ENCODE data around the gene SLC66A2. TPM values are rescaled to one million over a fixed set of nuclear protein-coding genes. Genes with fewer than 3 reads are reported as not detected.

SLC66A2 gene
- total RNA-seq, 1 experiment from 2014 or later = 22.8 TPM

Other genes with a start within 250 kb of the SLC66A2 start
- not detected in 2 replicates for gene KCNG2, start 153.7 kb downstream of the SLC66A2 start, total RNA-seq (2014; rRNA removed; shearing (Covaris generic))
- 5.8 and 14.2 TPM in 2 replicates for gene HSBP1L1, start 13.0 kb upstream of the SLC66A2 start, total RNA-seq (2014; rRNA removed; shearing (Covaris generic))
- 67.4 and 86.6 TPM in 2 replicates for gene TXNL4A, start 36.9 kb upstream of the SLC66A2 start, total RNA-seq (2014; rRNA removed; shearing (Covaris generic))
- 23.8 and 29.7 TPM in 2 replicates for gene RBFA, start 82.8 kb upstream of the SLC66A2 start, total RNA-seq (2014; rRNA removed; shearing (Covaris generic))
- gene ADNP2, start 157.6 kb upstream of the SLC66A2 start, total RNA-seq (2014; rRNA removed; shearing (Covaris generic)) = 17.9 and 18.6 TPM in 2 replicates